Hepatocyte (in vitro differentiated cells): ENCODE results near the gene CCDC24. TPM values are rescaled to one million over a fixed set of nuclear protein-coding genes. Genes with fewer than 3 reads are reported as not detected.

ENCODE experiments used
- DNase-seq: peaks from one replicate; pipeline ENCODE4 v3.0.0-alpha.2; 2016; ENCODE audit warnings: low spot score
- H2AFZ ChIP-seq: fragments of 200-600 bp; sonication (generic); 2 replicates; pipeline ENCODE4 v1.6.0; 2016; ENCODE audit warnings: antibody characterized with exemption, mild to moderate bottlenecking
- H3K27ac ChIP-seq: fragments of 200-600 bp; sonication (generic); 2 replicates; pipeline ENCODE4 v1.5.1; 2016; ENCODE audit warnings: mild to moderate bottlenecking
- H3K27me3 ChIP-seq: fragments of 200-600 bp; sonication (generic); 2 replicates; pipeline ENCODE4 v1.6.1; 2016
- H3K36me3 ChIP-seq: fragments of 200-600 bp; sonication (generic); replicated peaks from 2 replicates; pipeline ENCODE4 v1.5.1; 2016; ENCODE audit warnings: low read depth; ENCODE audit not compliant: insufficient read depth
- H3K4me1 ChIP-seq: fragments of 200-600 bp; sonication (generic); 2 replicates; pipeline ENCODE4 v1.5.1; 2016; ENCODE audit warnings: mild to moderate bottlenecking, moderate library complexity; ENCODE audit not compliant: insufficient read depth
- H3K4me2 ChIP-seq: fragments of 200-600 bp; sonication (generic); 2 replicates; pipeline ENCODE4 v1.6.0; 2016
- H3K4me3 ChIP-seq: fragments of 200-600 bp; sonication (generic); 2 replicates; pipeline ENCODE4 v1.5.1; 2016; ENCODE audit warnings: mild to moderate bottlenecking
- H3K79me2 ChIP-seq: fragments of 200-600 bp; sonication (generic); 2 replicates; pipeline ENCODE4 v1.6.0; 2017; ENCODE audit warnings: mild to moderate bottlenecking
- H3K9me2 ChIP-seq: fragments of 200-600 bp; sonication (generic); replicated peaks from 2 replicates; pipeline ENCODE4 v1.6.0; 2017; ENCODE audit warnings: mild to moderate bottlenecking; ENCODE audit not compliant: insufficient read depth
- H3K9me3 ChIP-seq: fragments of 200-600 bp; sonication (generic); 2 replicates; pipeline ENCODE4 v1.5.1; 2016; ENCODE audit warnings: low read depth, mild to moderate bottlenecking
- H4K20me1 ChIP-seq: fragments of 200-600 bp; sonication (generic); 2 replicates; pipeline ENCODE4 v1.6.0; 2016; ENCODE audit warnings: mild to moderate bottlenecking; ENCODE audit not compliant: insufficient read depth, poor library complexity, severe bottlenecking
- EZH2 ChIP-seq: fragments of 200-600 bp; sonication (generic); IDR thresholded peaks from 2 replicates; pipeline ENCODE4 v1.6.1; 2016; ENCODE audit warnings: antibody characterized with exemption, mild to moderate bottlenecking, borderline replicate concordance
- EZH2phosphoT487 ChIP-seq: fragments of 200-600 bp; sonication (generic); IDR thresholded peaks from one replicate; pipeline ENCODE4 v1.6.1; 2018; ENCODE audit warnings: antibody characterized with exemption, mild to moderate bottlenecking, low read depth, moderate library complexity; ENCODE audit not compliant: unreplicated experiment, severe bottlenecking
- WGBS: methylation state at CpG from one replicate; pipeline ENCODE4 v1.1.6; 2016; ENCODE audit warnings: low lambda C conversion rate; ENCODE audit errors: missing lambda C conversion rate; 5-methylcytosine and 5-hydroxymethylcytosine counted together
- polyA plus RNA-seq: library from polyadenylated mRNA; unstranded; fragments of >200 nt; fragmentation: Nextera tagmentation; extraction: Ambion mirVana; gene quantifications from 2 replicates; pipeline ENCODE4 v1.2.1, GENCODE V29; 2016
- total RNA-seq: library from RNA; depleted of rRNA; stranded (reverse); fragments of >200 nt; gene quantifications from 2 replicates; pipeline ENCODE4 v1.2.3, GENCODE V29; 2014
- TF ChIP-seq, protein P1 (sequence below): fragments of 200-600 bp; sonication (generic); IDR thresholded peaks from 2 replicates; pipeline ENCODE4 v1.5.1; 2016; ENCODE audit warnings: antibody characterized with exemption, mild to moderate bottlenecking; ENCODE audit not compliant: poor library complexity

CCDC24 gene
- total and polyA plus RNA-seq, 2 experiments from 2014 or later = 13.2 to 23.7 TPM

DNA sequence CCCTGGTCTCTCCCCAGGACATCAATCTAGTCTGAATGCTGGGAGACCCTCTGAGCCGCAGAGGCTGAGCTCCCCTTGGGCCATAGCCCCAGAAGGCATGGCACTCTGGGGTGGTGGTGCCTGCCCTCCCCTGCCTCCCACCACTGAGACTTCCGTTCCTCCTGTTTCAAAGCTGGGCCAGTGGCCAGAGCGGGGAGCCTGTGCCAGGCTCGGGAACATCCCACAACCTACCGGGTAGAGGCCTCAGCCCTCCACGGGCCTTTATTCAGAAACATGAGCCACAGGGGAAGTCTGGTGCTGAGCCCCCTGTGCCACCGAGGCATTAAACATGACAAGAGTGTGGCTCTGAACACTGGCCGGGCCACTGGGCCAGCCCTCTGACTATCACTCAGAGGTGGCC is 8.1 kb downstream of the CCDC24 start:
- 98% methylated on average over 7 of the region's 8 CpGs for WGBS
- DNase-seq = no peak
- TF ChIP-seq EZH2phosphoT487 (no peak), EZH2 (no peak)
- TF ChIP-seq, protein P1, sequence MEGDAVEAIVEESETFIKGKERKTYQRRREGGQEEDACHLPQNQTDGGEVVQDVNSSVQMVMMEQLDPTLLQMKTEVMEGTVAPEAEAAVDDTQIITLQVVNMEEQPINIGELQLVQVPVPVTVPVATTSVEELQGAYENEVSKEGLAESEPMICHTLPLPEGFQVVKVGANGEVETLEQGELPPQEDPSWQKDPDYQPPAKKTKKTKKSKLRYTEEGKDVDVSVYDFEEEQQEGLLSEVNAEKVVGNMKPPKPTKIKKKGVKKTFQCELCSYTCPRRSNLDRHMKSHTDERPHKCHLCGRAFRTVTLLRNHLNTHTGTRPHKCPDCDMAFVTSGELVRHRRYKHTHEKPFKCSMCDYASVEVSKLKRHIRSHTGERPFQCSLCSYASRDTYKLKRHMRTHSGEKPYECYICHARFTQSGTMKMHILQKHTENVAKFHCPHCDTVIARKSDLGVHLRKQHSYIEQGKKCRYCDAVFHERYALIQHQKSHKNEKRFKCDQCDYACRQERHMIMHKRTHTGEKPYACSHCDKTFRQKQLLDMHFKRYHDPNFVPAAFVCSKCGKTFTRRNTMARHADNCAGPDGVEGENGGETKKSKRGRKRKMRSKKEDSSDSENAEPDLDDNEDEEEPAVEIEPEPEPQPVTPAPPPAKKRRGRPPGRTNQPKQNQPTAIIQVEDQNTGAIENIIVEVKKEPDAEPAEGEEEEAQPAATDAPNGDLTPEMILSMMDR = no peak
- Histone ChIP-seq H3K36me3 (no peaks in the 10 kb centered on the region), H3K27me3 (no peaks in the 10 kb centered on the region), H2AFZ (no peak overlapping the region), H3K4me1 (peaks cover 10% of the 10 kb centered on the region), H3K27ac (no peak overlapping the region), H3K4me2 (no peak overlapping the region), H3K4me3 (no peak overlapping the region), H3K9me2 (no peaks in the 10 kb centered on the region), H3K79me2 (no peaks in the 10 kb centered on the region), H4K20me1 (no peaks in the 10 kb centered on the region), H3K9me3 (no peaks in the 10 kb centered on the region)

DNA sequence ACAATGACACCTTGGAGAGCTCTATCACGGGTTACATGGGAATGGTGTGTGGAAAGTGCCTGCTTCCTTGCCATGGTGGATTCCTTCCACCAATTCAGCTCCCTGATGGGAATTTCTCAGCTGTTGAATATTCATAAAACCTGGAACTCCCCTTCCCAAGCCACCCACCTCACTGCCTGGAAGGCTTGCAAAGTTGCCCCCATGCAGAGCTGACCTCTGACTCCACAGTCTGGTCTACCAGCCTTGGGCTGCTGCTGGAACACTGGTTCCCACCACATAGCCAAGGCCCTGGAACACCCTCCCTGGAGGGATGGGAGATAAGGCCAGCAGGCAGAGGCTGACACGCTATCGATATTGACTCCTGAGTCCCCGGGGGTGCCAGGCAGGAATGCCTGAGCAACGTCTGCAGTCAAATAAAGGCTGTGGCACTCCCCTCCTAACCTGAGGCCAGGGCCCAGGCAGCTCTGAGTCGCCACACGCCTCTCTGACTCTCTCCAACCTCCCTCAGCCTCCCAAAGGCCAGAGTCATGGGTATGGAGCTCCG is 8.8 kb downstream of the CCDC24 start:
- H3K4me1 ChIP-seq = peaks cover 10% of the 10 kb centered on the region
- no peaks in the 10 kb centered on the region for H3K9me3 ChIP-seq
- no peaks in the 10 kb centered on the region for H4K20me1 ChIP-seq
- H3K9me2 ChIP-seq = no peaks in the 10 kb centered on the region
- no peak overlapping the region for H3K4me3 ChIP-seq
- no peak for DNase-seq
- H3K27ac ChIP-seq = no peak overlapping the region
- no peak overlapping the region for H2AFZ ChIP-seq
- no peak overlapping the region for H3K4me2 ChIP-seq
- WGBS = 76% methylated on average over 8 of the region's 8 CpGs
- TF ChIP-seq EZH2phosphoT487 = no peak
- TF ChIP-seq, protein P1 = no peak
- no peak for TF ChIP-seq EZH2
- H3K36me3 ChIP-seq = no peaks in the 10 kb centered on the region
- no peaks in the 10 kb centered on the region for H3K79me2 ChIP-seq
- H3K27me3 ChIP-seq = no peaks in the 10 kb centered on the region

DNA sequence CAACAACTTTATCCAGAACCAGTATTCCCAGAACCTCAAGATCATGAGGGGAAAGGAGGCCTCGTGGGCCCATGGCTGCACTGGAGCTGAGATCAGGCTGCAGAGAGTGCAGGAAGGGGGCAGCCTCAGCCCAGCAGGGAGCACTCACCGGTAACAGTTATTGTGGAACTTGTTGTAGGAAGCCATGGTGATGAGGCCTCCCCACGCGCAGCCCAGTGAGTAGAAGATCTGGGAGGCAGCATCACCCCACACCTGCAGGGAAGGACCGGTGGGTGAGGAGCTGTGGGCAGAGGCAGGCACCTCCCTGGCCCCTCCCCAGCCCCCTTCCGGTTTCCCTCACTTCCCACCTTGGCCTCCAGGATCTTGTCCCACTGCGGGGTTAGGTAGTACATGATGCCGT is 10.8 kb downstream of the CCDC24 start:
- no peak overlapping the region for H3K4me2 ChIP-seq
- no peaks in the 10 kb centered on the region for H3K79me2 ChIP-seq
- no peak overlapping the region for H2AFZ ChIP-seq
- WGBS = 88% methylated on average over 7 of the region's 8 CpGs
- no peaks in the 10 kb centered on the region for H3K9me2 ChIP-seq
- no peaks in the 10 kb centered on the region for H3K27me3 ChIP-seq
- peaks cover 7% of the 10 kb centered on the region for H3K4me1 ChIP-seq
- no peaks in the 10 kb centered on the region for H3K9me3 ChIP-seq
- no peaks in the 10 kb centered on the region for H3K36me3 ChIP-seq
- H4K20me1 ChIP-seq = no peaks in the 10 kb centered on the region
- no peak for DNase-seq
- H3K4me3 ChIP-seq = no peak overlapping the region
- no peak overlapping the region for H3K27ac ChIP-seq
- TF ChIP-seq EZH2phosphoT487 (no peak), EZH2 (no peak)
- TF ChIP-seq, protein P1 = no peak

DNA sequence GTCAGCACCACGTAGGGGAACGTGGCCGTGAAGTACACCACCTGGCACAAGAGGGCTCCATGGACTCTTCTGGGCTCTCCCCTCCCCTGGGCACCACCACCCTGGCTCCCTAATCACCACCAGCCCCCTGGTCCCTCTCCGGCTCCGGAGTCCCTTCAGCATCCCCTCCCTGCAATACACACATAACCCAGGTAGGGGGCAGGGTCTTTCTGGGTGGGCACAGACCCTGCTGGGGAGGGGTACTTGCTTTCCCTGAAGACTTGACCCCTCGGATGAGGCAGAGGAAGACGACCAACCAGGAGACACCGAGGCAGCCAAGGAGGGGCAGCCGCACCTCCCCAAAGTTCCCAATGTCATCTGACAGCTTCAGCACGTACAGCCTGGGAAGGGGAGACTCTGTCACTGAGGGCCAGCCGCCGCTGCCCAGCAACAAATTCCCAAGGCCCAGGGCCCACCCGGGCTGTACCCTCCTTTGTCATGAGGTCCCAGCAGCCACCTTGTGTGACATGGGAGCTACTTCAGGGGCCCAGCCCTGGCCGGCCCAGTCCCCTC is 11.3 kb downstream of the CCDC24 start:
- no peak overlapping the region for H3K4me3 ChIP-seq

More for the DNA sequence above, 11.3 kb downstream of the CCDC24 start:
- Histone ChIP-seq H3K4me1 (peaks cover 1% of the 10 kb centered on the region), H4K20me1 (no peaks in the 10 kb centered on the region), H3K9me3 (no peaks in the 10 kb centered on the region), H3K27ac (no peak overlapping the region), H3K27me3 (no peaks in the 10 kb centered on the region), H3K79me2 (no peaks in the 10 kb centered on the region), H2AFZ (no peak overlapping the region), H3K36me3 (no peaks in the 10 kb centered on the region), H3K4me2 (no peak overlapping the region), H3K9me2 (no peaks in the 10 kb centered on the region)
- TF ChIP-seq EZH2phosphoT487 = no peak
- TF ChIP-seq, protein P1 = no peak
- TF ChIP-seq EZH2 = no peak
- DNase-seq = no peak
- WGBS = 87% methylated on average over 14 of the region's 14 CpGs
